OCI-LY3 (cell line): Measurements from ENCODE around the gene REX1BD.

ENCODE experiments used
- CTCF ChIP-seq: fragments of 200-600, 300-600 bp; sonication (generic); IDR thresholded peaks from 2 replicates; pipeline ENCODE4 v1.5.1; 2014; ENCODE audit warnings: antibody characterized with exemption, low read length, low read depth
- EZH2phosphoT487 ChIP-seq: fragments of 200-600 bp; shearing (Covaris generic); IDR thresholded peaks from 2 replicates; pipeline ENCODE4 v1.6.1; 2018; ENCODE audit warnings: antibody characterized with exemption, mixed run types, low read depth

- TF ChIP-seq CTCF (no peak), EZH2phosphoT487 (no peak)
Measured at GRCh38 chr19:18603255-18603957, 14.8 kb downstream of the REX1BD start.
